Stomach (tissue), 4 donors: ENCODE results near the gene UNC5B.

Experiments
- EP300 ChIP-seq: sonication (generic); formaldehyde crosslinking; IDR thresholded peaks from one replicate; pipeline ENCODE4 v1.6.1; 2017; ENCODE audit warnings: antibody characterized with exemption
- POLR2A ChIP-seq, 4 donors: fragments of 450-650 bp; IDR thresholded peaks; one replicate each; pipeline ENCODE4 v1.6.1; 2016; ENCODE audit warnings: antibody characterized with exemption in 4 of 4, control low read depth in 2 of 4, mild to moderate bottlenecking in 1 of 4, moderate library complexity in 1 of 4
- TF ChIP-seq, protein P1 (sequence below), 7 experiments: fragments of 450-650 bp in 4 of 7; fragments of 200-600 bp in 3 of 7; sonication (generic) in 3 of 7; IDR thresholded peaks; one replicate each; pipeline ENCODE4 v1.5.1; 2016 to 2019; ENCODE audit warnings: antibody characterized with exemption in 7 of 7, control low read depth in 2 of 7, mild to moderate bottlenecking in 1 of 7

DNA sequence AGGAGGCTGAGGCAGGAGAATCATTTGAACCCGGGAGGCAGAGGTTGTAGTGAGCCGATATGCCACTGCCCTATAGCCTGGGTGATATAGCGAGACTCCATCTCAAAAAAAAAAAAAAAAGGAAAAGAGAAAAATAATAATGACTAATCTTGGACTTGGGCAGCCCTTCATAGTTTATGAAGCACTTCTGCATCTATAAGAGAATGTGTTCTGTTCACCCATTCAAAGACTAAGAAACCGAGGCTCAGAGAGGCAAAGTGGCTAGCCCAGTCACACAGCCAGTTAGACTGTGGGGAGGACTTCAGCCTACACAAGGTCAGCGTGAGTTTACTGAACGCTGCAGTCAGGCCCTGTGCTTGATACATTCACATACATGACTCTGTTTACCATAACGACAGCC lies 46.9 kb downstream of the UNC5B start:
- TF ChIP-seq, protein P1, sequence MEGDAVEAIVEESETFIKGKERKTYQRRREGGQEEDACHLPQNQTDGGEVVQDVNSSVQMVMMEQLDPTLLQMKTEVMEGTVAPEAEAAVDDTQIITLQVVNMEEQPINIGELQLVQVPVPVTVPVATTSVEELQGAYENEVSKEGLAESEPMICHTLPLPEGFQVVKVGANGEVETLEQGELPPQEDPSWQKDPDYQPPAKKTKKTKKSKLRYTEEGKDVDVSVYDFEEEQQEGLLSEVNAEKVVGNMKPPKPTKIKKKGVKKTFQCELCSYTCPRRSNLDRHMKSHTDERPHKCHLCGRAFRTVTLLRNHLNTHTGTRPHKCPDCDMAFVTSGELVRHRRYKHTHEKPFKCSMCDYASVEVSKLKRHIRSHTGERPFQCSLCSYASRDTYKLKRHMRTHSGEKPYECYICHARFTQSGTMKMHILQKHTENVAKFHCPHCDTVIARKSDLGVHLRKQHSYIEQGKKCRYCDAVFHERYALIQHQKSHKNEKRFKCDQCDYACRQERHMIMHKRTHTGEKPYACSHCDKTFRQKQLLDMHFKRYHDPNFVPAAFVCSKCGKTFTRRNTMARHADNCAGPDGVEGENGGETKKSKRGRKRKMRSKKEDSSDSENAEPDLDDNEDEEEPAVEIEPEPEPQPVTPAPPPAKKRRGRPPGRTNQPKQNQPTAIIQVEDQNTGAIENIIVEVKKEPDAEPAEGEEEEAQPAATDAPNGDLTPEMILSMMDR (IDR thresholded peaks at IDR 0.05): no peak
- TF ChIP-seq EP300 (no peak), POLR2A (IDR thresholded peaks at IDR 0.05) (no peak)
